SKM-1 treated with dmso at 0.1 percent for 144 hours (cell line): Measurements from ENCODE around the gene SNX19.
"Not testable (repeated sequence)": the region's sequence is repeated elsewhere in the genome, so short reads cannot be mapped to it uniquely, and the experiment has no call there.

Experiments
- DNase-seq: peaks from one replicate; lab custom pipeline; 2025; ENCODE audit not compliant: unreplicated experiment; lab: John Stamatoyannopoulos, UW

SNX19 gene

DNA sequence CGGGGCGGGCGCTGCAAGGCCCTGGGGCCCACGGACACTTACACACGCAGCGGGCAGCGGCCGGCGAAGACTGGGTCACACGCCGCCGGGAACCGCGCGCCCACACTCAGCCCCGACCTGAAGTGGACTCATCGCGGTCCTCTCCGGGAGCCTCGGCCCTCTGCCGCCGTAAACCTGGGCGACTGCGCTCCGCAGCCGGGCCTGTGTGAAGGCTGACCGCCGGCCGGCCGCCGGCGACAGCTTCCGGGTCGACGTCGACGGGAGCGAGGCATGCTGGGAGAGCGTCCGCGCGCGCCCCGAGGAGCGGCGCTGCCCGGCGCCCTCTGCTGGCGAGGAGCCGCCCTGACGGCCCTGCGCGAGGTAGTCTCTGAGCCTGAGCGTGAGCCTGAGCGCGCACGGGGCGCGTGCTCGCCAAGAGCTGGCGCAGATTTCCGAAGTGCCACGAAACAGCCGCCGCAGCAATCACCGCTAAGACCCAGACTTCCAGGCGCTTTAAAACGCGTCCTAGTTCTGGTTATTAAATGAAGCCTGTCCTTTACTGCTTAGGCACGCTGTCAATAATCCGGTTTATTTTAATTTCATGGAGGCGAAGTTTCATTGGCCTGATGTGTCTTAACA, at the start of gene SNX19:
Gene SNX19 (minus strand): TSS at position 242 of the 618 bp plus-strand sequence. CDS start 540 bp downstream, outside the sequence.
- peak; percentile 73 for DNase-seq

DNA sequence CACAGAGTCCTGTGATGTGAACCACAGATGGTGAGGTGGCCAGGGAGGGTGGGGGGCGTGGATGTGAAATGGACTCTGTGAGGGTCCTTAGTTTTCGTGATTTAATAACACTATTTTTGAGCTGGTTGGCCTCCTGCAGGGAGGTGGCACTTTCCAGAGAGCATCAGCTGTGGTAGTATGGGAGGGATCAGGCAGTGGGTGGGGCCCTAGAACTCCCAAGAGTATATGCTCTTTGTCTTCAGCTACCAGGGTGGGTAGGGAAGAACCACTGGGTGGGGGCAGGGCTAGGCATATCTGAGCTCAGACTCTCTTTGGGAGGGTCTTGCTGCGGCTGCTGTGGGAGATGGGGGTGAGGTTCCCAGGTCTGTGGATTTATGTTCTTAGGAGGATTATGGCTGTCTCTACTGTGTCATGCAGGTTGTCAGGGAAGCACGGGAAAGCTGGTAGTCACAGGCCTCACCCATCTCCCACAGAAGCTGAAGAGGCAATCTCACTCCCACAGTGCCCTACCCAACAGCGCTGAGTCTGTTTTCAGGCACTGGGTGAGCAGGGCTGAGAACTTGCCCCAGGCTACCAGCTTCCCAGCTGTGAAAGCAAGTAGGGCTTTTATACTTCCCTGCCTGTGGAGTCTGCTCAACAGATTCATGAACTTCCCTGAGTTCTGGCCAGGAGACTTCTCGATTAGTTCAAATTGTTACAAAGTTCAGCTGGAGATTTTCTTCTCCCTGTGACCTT, 47.9 kb upstream of the SNX19 start:
- no peak for DNase-seq

- no peak for DNase-seq
These were observed 31.6 kb upstream of the SNX19 start for GRCh38 chr11:130947889-130948288.

DNA sequence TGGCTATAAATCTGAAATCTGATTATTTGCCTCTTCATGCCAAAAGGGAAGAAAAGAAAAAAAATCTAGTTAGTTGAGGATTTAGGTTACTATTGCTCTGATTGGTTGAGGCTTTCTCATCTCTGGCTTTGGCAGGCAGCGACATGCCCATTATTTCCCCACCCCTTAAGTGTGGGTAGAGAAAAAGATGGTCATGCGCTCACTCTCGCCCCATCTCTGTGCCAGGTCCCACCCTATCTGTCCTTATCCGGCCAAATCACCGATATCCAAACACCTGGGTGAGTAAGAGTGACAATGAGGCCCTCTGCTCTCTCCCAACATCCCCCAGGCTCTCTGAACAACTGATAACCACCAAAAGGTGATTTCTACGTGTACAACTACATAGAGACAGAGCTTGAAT, 31.2 kb upstream of the SNX19 start:
- no peak for DNase-seq

DNA sequence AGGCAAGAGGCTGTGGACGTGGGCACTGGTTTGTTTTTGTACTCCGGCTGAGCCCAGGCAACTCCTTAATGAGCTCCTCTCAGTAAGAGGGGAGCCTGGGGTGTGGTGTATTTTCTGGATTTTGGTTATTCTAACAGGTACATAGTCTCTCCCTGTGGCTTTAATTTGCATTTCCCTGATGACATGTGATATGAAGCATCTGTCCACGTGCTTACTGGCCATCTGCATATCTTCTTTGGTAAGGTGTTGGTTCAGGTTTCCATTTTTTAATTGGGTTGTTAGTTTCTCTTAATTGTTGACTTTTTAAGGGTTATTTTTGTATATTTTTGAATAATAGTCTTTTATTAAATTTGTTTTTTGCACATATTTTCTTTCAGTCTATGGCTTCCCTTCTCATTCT, 30.8 kb upstream of the SNX19 start:
- DNase-seq = no peak

- no peak for DNase-seq
These were observed 29.6 kb upstream of the SNX19 start for GRCh38 chr11:130945896-130946295.

GRCh38 chr11:130940706-130941105, 24.4 kb upstream of the SNX19 start:
- DNase-seq = no peak

DNA sequence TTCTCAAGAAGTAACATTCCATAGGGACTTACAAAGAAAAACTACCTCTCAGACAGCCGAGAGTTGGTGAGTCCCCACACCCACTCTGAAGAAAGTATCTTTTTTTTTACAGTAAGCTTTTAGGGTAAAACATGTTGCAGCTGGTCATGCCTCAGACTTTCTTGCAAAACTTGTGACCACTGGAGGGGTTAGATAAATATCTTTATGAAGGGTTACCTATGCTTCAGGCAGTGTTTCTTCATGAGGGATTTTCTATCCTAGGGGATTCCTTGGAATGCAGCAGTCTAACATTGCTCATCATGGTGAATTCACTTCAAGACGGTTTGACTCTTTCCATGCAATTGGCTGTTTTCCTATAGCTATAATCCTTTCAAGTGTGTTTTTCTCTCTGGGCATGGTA, 20.8 kb upstream of the SNX19 start:
- DNase-seq = no peak

GRCh38 chr11:130932086-130932712, 15.9 kb upstream of the SNX19 start:
- DNase-seq = no peak

- no peak for DNase-seq
These were observed 8.5 kb upstream of the SNX19 start for GRCh38 chr11:130924750-130925149.

DNA sequence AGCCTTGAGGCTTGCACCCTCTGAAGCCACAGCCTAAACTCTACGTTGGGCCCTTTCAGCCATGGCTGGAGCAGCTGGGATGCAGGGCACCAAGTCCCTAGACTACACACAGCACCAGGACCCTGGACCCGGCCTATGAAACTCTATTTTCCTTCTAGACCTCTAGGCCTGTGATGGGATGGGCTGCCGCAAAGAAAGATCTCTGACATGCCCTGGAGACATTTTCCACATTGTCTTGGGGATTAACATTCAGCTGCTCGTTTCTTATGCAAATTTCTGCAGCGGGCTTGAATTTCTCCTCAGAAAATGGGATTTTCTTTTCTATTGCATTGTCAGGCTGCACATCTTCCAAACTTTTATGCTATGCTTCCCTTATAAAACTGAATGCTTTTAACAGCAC, 4.3 kb upstream of the SNX19 start:
- DNase-seq = not testable (repeated sequence)

GRCh38 chr11:130918081-130918480, 1.8 kb upstream of the SNX19 start:
- DNase-seq = no peak

DNA sequence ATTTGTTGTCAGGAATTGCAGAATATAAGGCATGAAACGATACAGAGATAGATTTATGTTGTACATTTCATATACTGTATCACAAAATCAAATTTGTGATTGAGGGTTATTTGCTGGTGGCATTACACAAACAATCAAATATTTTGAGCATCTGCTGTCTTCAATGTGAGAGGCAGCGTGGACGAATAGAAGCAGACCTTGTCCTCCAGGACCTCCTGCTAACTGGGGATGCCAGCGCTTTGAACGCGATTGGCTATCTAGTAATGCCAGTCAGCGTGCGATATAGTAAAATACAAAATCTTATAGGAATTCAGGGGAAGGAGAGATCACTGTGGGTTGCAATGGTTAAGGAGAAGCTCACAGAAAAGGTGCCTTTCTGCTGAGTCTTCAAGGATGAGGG, 631 bp upstream of the SNX19 start:
- DNase-seq = no peak

DNA sequence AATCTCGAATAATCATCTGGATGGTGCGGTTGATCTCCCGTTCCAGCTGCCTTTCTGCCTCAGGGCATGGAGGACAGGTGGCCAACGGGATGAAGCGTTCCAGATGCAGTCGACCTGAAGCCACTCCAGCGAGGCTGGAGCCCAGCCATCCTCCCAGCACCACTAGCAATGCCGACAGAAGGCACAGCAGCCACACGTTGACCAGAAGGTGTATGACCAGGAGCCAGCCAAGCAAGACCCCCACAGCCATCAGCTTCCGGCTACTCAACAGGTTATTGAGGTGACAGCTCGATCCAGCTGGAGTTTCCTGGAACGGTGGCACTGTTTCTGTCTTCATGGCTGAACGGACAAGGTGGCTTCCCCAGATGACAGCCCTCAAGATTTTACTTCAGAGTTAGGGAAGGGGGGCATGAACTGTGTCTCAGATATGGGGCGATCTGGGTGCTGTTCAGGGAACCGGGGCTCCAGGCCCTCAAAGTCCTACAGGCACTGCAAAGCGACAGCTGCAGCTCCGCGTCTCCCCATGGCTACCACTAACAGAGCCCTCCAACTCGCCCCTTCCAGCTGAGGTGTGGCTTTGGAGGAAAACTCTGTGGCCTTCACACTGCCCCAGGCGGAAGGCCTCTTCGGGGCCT, 559 bp downstream of the SNX19 start:
- no peak for DNase-seq

- no peak for DNase-seq
These were observed 3.0 kb downstream of the SNX19 start for GRCh38 chr11:130913268-130913667.

GRCh38 chr11:130912552-130912951, 3.7 kb downstream of the SNX19 start:
- DNase-seq = no peak

GRCh38 chr11:130911306-130911705, 5.0 kb downstream of the SNX19 start:
- DNase-seq = no peak

- DNase-seq = no peak
These were observed 6.6 kb downstream of the SNX19 start for GRCh38 chr11:130909650-130910049.

GRCh38 chr11:130908770-130909625, 7.3 kb downstream of the SNX19 start:
- no peak for DNase-seq

DNA sequence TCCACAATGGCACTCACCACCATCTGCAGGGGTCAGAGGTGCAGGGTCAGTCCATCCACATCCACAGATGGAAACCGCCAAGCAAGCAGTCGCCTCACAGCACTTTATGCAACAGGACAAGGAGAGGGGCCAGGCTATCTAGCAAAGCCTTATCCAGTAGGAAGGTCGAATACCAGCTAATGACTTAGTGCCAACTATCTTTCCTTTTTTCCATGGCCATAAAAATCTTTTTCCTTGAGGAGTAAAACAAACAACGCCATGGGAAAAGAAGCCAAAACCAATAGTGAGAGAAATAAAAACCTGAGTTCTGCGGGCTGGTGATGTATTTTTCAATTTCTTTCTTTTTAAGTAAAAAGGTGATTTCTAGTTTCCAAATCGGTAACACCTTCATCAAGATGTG, 8.2 kb downstream of the SNX19 start:
- DNase-seq = no peak

- DNase-seq = no peak
These were observed 9.1 kb downstream of the SNX19 start for GRCh38 chr11:130907229-130907628.
